Keratinocyte (primary cell): Measurements from ENCODE around the gene FOXR2.

Experiments
- EZH2 ChIP-seq: IDR thresholded peaks from one replicate; pipeline ENCODE4 v1.6.1; 2012; ENCODE audit warnings: inconsistent platforms, mild to moderate bottlenecking, low read length, moderate library complexity
- TF ChIP-seq, protein P1 (sequence below), 3 experiments: IDR thresholded peaks in 1 of 3; conservative IDR thresholded peaks in 1 of 3; optimal IDR thresholded peaks in 1 of 3; 2 replicates in 2 of 3; 3 replicates in 1 of 3; pipeline versions ENCODE3 to v1.5.1; 2011; ENCODE audit warnings: low read length in 3 of 3, mild to moderate bottlenecking in 3 of 3, moderate library complexity in 2 of 3, control low read depth in 1 of 3, inconsistent platforms in 1 of 3; ENCODE audit not compliant: insufficient read depth in 2 of 3; ENCODE audit errors: extremely low read depth in 1 of 3

DNA sequence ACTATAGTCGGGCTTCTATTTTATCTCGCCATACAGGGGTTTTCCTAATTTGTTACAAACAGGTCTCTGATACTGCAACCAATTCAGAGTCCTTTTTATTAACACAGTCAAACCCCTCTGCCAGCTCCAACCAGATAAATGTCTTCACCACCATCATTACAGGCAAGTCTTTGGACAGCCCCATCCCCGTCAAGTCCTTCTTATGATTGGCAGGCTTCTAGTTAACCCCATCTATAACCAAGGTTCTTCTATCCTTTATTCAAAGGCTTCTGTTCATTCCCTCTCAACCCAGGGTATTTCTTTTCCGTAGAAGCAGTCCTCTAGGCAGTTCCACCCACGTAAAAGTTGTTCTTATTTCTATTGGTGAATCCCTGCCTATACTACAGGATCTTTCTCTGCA is 29.9 kb upstream of the FOXR2 start:
- TF ChIP-seq, protein P1, sequence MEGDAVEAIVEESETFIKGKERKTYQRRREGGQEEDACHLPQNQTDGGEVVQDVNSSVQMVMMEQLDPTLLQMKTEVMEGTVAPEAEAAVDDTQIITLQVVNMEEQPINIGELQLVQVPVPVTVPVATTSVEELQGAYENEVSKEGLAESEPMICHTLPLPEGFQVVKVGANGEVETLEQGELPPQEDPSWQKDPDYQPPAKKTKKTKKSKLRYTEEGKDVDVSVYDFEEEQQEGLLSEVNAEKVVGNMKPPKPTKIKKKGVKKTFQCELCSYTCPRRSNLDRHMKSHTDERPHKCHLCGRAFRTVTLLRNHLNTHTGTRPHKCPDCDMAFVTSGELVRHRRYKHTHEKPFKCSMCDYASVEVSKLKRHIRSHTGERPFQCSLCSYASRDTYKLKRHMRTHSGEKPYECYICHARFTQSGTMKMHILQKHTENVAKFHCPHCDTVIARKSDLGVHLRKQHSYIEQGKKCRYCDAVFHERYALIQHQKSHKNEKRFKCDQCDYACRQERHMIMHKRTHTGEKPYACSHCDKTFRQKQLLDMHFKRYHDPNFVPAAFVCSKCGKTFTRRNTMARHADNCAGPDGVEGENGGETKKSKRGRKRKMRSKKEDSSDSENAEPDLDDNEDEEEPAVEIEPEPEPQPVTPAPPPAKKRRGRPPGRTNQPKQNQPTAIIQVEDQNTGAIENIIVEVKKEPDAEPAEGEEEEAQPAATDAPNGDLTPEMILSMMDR (optimal IDR thresholded peaks at IDR 0.05 in 1 of 3, IDR thresholded peaks at IDR 0.05 in 1 of 3, conservative IDR thresholded peaks at IDR 0.05 in 1 of 3; ENCODE audit: extremely low read depth in 1 of 3, insufficient read depth in 2 of 3, low read length in 3 of 3) = no peak
- TF ChIP-seq EZH2 = no peak
